Cardiac muscle cell (in vitro differentiated cells and primary cell): ENCODE data around the gene PI16. TPM values are rescaled to one million over a fixed set of nuclear protein-coding genes. Genes with fewer than 3 reads are reported as not detected.
"Not testable (repeated sequence)": the region's sequence is repeated elsewhere in the genome, so short reads cannot be mapped to it uniquely, and the experiment has no call there.

Experiments
- DNase-seq, 2 donors: peaks; one replicate each; pipeline versions ENCODE4 v3.0.0 to v3.0.0-alpha.2; 2010 to 2017; ENCODE audit warnings: low read depth in 1 of 2, low spot score in 1 of 2
- H3K27ac ChIP-seq: fragments of 200-600 bp; sonication (generic); 2 replicates; pipeline ENCODE4 v1.5.1; 2016
- H3K27me3 ChIP-seq: fragments of 200-600 bp; sonication (generic); 2 replicates; pipeline ENCODE4 v1.6.0; 2016; ENCODE audit warnings: control low read depth
- H3K36me3 ChIP-seq: fragments of 200-600 bp; sonication (generic); 2 replicates; pipeline ENCODE4 v1.5.1; 2016; ENCODE audit warnings: control low read depth
- H3K4me1 ChIP-seq: fragments of 200-600 bp; sonication (generic); 2 replicates; pipeline ENCODE4 v1.8.1; 2017; ENCODE audit warnings: low read depth, mild to moderate bottlenecking, mixed run types
- H3K4me3 ChIP-seq: fragments of 200-600 bp; sonication (generic); 2 replicates; pipeline ENCODE4 v1.5.1; 2016; ENCODE audit warnings: mild to moderate bottlenecking
- H3K9me3 ChIP-seq: fragments of 200-600 bp; sonication (generic); 2 replicates; pipeline ENCODE4 v1.5.1; 2017; ENCODE audit warnings: low read depth, mild to moderate bottlenecking, control low read depth
- CTCF ChIP-seq: IDR thresholded peaks from 2 replicates; pipeline ENCODE4 v1.5.1; 2012; ENCODE audit warnings: low read depth, mild to moderate bottlenecking, low read length
- polyA plus RNA-seq: library from polyadenylated mRNA; unstranded; fragments of >200 nt; fragmentation: Nextera tagmentation; extraction: Ambion mirVana; gene quantifications from 2 replicates; pipeline ENCODE4 v1.2.1, GENCODE V29; 2016
- total RNA-seq: library from RNA; depleted of rRNA; stranded (reverse); fragments of >200 nt; gene quantifications from 2 replicates; pipeline ENCODE4 v1.2.3, GENCODE V29; 2016

Gene PI16
- total and polyA plus RNA-seq, 2 experiments from 2014 or later, result 0.37 TPM; not detected in 1

- Histone ChIP-seq H3K9me3 (no peaks in the 10 kb centered on the region), H3K27ac (no peak overlapping the region), H3K36me3 (no peaks in the 10 kb centered on the region), H3K4me1 (no peaks in the 10 kb centered on the region), H3K27me3 (no peaks in the 10 kb centered on the region), H3K4me3 (no peak overlapping the region)
- no peak for TF ChIP-seq CTCF
- DNase-seq, result no peak
These were observed 17.7 kb upstream of the PI16 start for GRCh38 chr6:36936824-36937223.

DNA sequence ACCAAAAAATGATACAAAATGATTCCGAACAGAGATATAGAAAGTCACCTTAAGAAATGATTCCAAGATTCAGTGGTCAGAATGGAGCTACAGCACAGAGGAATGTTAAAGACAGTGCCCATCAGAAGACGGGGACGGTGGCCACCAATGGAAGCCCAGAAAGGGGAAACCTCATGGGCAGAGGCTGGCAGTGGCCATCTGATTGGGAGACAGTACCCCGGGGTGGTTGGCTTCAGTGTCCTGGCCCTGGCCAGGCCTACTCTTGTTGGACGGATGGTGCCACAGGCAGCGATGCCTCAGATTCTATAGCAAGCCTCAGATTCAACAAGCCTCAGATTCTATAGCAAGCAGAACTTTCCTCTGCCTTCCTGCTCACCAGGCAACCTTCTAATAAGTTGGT, 16.6 kb upstream of the PI16 start:
- no peak overlapping the region for H3K4me3 ChIP-seq
- TF ChIP-seq CTCF, result no peak
- no peaks in the 10 kb centered on the region for H3K27me3 ChIP-seq

GRCh38 chr6:36938536-36938935, 16.0 kb upstream of the PI16 start:
- TF ChIP-seq CTCF, result no peak
- no peaks in the 10 kb centered on the region for H3K9me3 ChIP-seq
- no peak overlapping the region for H3K4me3 ChIP-seq
- H3K4me1 ChIP-seq, result no peaks in the 10 kb centered on the region
- no peaks in the 10 kb centered on the region for H3K27me3 ChIP-seq
- H3K27ac ChIP-seq, result no peak overlapping the region
- H3K36me3 ChIP-seq, result no peaks in the 10 kb centered on the region
- DNase-seq, result peak in 1 of 2 donors; percentile 93

More for the DNA sequence above, 16.6 kb upstream of the PI16 start:
- Histone ChIP-seq H3K9me3 (no peaks in the 10 kb centered on the region), H3K27ac (no peak overlapping the region), H3K4me1 (no peaks in the 10 kb centered on the region), H3K36me3 (no peaks in the 10 kb centered on the region)
- no peak for DNase-seq

- not testable (repeated sequence) for H3K36me3 ChIP-seq, H3K27me3 ChIP-seq, H3K27ac ChIP-seq, H3K9me3 ChIP-seq, H3K4me1 ChIP-seq, H3K4me3 ChIP-seq, DNase-seq
These were observed 15.5 kb upstream of the PI16 start for GRCh38 chr6:36939005-36939404.

GRCh38 chr6:36940027-36940426, 14.5 kb upstream of the PI16 start:
- H3K36me3 ChIP-seq, result no peaks in the 10 kb centered on the region
- H3K27me3 ChIP-seq, result no peaks in the 10 kb centered on the region
- no peak for DNase-seq
- no peak for TF ChIP-seq CTCF
- no peak overlapping the region for H3K4me3 ChIP-seq
- no peak overlapping the region for H3K27ac ChIP-seq
- no peaks in the 10 kb centered on the region for H3K4me1 ChIP-seq
- no peaks in the 10 kb centered on the region for H3K9me3 ChIP-seq

- H3K27ac ChIP-seq, DNase-seq, H3K4me1 ChIP-seq, H3K9me3 ChIP-seq, H3K36me3 ChIP-seq, H3K4me3 ChIP-seq, H3K27me3 ChIP-seq: not testable (repeated sequence)
These were observed 13.0 kb upstream of the PI16 start for GRCh38 chr6:36941561-36941960.

DNA sequence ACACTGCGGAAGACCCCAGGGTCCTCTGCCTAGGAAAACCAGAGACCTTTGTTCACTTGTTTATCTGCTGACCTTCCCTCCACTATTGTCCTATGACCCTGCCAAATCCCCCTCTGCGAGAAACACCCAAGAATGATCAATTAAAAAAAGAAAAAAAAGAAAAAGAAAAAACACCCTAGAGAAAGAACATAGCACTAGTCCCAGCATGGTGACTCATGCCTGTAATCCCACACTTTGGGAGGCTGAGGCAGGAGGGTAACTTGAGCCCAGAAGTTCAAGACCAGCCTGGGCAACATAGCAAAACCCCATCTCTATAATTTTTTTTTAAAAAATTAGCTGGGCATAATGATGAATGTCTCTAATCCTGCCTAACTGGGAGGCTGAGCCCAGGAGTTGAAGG, 12.2 kb upstream of the PI16 start:
- H3K4me3 ChIP-seq, H3K4me1 ChIP-seq, H3K36me3 ChIP-seq, DNase-seq, H3K9me3 ChIP-seq, H3K27ac ChIP-seq, H3K27me3 ChIP-seq: not testable (repeated sequence)
